HG02763 (cell line): ENCODE results near the gene CHD6.

ENCODE experiments used
- ATAC-seq: cut with Tn5 transposase; IDR thresholded peaks from one replicate; pipeline ENCODE4 v1.9.1; 2021; ENCODE audit warnings: mild to moderate bottlenecking, moderate library complexity; ENCODE audit not compliant: unreplicated experiment

Gene CHD6

GRCh38 chr20:41476013-41476441 lies 142.2 kb downstream of the CHD6 start:
- ATAC-seq: no peak

- ATAC-seq: no peak
Observed at GRCh38 chr20:41475503-41475902, 142.7 kb downstream of the CHD6 start.

GRCh38 chr20:41470362-41471095 lies 147.6 kb downstream of the CHD6 start:
- ATAC-seq: no peak

- no peak for ATAC-seq
Observed at GRCh38 chr20:41469868-41470267, 148.3 kb downstream of the CHD6 start.

- no peak for ATAC-seq
Observed at GRCh38 chr20:41468994-41469600, 149.1 kb downstream of the CHD6 start.

- ATAC-seq: no peak
Observed at GRCh38 chr20:41467690-41468089, 150.5 kb downstream of the CHD6 start.

GRCh38 chr20:41467220-41467619 lies 151.0 kb downstream of the CHD6 start:
- ATAC-seq: no peak

- ATAC-seq: no peak
Observed at GRCh38 chr20:41463567-41463966, 154.6 kb downstream of the CHD6 start.

GRCh38 chr20:41462372-41463161 lies 155.6 kb downstream of the CHD6 start:
- no peak for ATAC-seq

GRCh38 chr20:41458761-41459160 lies 159.4 kb downstream of the CHD6 start:
- no peak for ATAC-seq

- ATAC-seq: no peak
Observed at GRCh38 chr20:41457173-41457857, 160.9 kb downstream of the CHD6 start.

GRCh38 chr20:41456351-41456750 lies 161.8 kb downstream of the CHD6 start:
- no peak for ATAC-seq

- no peak for ATAC-seq
Observed at GRCh38 chr20:41454250-41454649, 163.9 kb downstream of the CHD6 start.

- no peak for ATAC-seq
Observed at GRCh38 chr20:41453010-41453950, 164.9 kb downstream of the CHD6 start.

GRCh38 chr20:41452226-41452625 lies 166.0 kb downstream of the CHD6 start:
- no peak for ATAC-seq

- no peak for ATAC-seq
Observed at GRCh38 chr20:41447006-41447405, 171.2 kb downstream of the CHD6 start.

- ATAC-seq: no peak
Observed at GRCh38 chr20:41446456-41446855, 171.7 kb downstream of the CHD6 start.

- no peak for ATAC-seq
Observed at GRCh38 chr20:41444821-41445220, 173.4 kb downstream of the CHD6 start.

GRCh38 chr20:41443691-41444090 lies 174.5 kb downstream of the CHD6 start:
- ATAC-seq: no peak

GRCh38 chr20:41440882-41441281 lies 177.3 kb downstream of the CHD6 start:
- no peak for ATAC-seq
